ENCODE data around the gene DMD.

The DMD gene

GRCh38 chrX:31279359-31279758 is 1932.0 kb downstream of the DMD start:
- DNase-seq (ENCODE audit: low spot score), result no peak

- DNase-seq (ENCODE audit: low spot score), result no peak
These were observed 1938.9 kb downstream of the DMD start for GRCh38 chrX:31272472-31272775.

- no peak for DNase-seq (ENCODE audit: low spot score)
These were observed 1939.5 kb downstream of the DMD start for GRCh38 chrX:31271615-31272471.

GRCh38 chrX:31269914-31270313 is 1941.4 kb downstream of the DMD start:
- no peak for DNase-seq (ENCODE audit: low spot score)

- DNase-seq (ENCODE audit: low spot score), result no peak
These were observed 1943.0 kb downstream of the DMD start for GRCh38 chrX:31268359-31268758.

GRCh38 chrX:31266203-31267076 is 1944.9 kb downstream of the DMD start:
- DNase-seq (ENCODE audit: low spot score), result no peak

DNA sequence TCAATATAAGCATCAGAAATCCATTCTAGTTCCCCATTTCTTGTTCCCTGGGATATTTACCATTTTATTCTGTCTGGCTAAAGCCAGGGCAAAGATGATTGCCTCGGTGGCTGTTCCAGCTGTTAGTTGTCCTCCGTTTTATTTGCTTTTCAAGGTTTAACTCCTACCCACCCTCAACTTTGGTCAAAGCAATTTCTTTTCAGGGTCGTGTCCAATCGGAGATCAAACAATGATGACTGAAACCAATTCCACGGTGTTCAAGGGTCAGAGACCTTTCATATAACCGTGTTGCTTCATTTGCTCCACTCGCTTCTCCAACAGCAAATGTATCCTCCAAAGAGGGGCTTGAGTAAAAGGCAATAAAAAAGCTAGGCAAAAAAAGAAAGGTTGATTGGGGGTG is 1946.0 kb downstream of the DMD start:
- no peak for DNase-seq (ENCODE audit: low spot score)

DNA sequence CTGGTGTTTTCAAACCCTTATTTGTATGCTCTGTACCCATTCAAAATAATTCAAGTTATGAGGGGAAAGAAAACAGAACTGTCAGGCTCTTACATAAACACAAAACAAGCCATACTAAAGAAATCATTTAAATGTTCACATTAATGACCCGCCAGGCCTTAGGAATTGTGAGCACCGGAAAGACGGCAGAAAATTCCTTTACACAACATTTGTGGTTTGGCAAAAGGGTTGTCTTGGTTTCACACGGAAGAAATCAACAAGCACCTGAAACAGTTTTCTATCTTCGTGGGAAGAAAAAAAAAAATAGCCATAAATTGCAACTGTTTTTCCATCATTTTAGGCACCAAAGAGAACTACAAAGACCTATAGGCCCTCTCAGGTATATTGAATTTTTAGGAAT is 1951.0 kb downstream of the DMD start:
- DNase-seq (ENCODE audit: low spot score), result no peak

GRCh38 chrX:31258166-31258565 is 1953.2 kb downstream of the DMD start:
- no peak for DNase-seq (ENCODE audit: low spot score)

DNA sequence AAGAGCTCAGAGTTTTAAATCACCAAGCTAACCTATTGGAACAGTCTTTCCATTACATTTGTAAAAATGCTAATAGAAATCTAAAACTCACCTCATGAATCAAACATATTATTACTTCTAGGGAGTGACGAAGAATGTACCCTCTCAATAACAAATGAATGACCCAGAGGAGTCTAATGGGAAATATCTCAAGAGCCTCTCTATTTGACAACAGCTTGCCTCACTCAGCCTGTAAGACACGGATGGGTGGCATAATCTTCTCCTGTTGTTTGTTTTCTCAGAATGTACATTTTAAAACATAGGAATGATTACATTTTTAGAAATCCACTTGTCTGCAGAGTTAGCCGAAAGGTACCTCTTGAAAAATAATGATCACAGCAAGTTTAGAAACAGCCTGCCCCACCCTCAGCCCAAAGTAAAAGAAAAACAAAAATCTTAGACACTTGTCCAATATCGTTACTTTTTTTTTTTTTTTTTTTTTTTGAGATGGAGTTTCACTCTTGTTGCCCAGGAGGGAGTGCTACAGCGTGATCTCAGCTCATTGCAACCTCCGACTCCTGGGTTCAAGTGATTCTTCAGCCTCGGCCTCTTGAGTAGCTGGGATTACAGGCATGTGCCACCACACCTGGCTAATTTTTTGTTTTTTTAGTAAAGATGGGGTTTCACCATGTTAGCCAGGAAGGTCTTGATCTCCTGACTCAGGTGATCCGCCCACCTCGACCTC is 1955.9 kb downstream of the DMD start:
- no peak for DNase-seq (ENCODE audit: low spot score)

DNA sequence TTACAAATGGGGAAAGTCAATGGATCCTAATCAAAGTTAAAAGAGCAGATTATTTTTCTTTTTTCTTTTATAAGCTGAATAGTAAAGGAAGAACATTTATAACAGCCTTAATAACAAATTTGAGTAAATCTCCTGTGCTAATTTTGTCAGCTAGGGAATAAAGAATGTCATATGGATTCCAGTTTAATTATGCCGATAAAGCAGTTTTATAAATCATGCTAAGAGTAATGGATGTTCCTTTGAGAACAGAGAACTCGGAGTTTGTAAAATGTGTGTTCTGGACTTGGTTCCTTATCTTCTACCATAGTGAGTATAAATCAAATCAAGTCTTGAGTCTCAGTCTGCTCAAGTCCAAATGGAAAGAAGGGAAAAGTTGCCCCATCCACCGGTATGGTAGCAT is 1959.2 kb downstream of the DMD start:
- DNase-seq (ENCODE audit: low spot score), result no peak

GRCh38 chrX:31251336-31251735 is 1960.0 kb downstream of the DMD start:
- no peak for DNase-seq (ENCODE audit: low spot score)

GRCh38 chrX:31245714-31246113 is 1965.6 kb downstream of the DMD start:
- DNase-seq (ENCODE audit: low spot score), result no peak

DNA sequence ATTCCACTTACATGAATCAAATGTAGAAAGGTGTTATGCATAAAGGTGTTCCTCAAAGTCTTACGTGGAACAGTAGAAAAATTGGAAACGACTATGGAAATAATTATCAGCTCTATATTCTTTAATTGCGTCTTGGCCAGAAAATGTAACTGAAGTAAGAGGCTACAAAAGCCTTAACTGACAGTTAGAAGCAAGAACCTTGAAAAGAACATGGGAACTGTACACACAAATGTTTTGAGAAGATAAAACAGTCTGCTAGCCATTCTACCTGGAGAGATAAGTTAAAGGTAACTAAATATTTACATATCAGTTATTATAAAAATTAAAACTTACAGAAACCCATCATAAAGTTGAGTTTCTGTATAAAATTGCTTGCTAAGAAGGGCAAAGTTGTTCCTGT is 1967.5 kb downstream of the DMD start:
- DNase-seq (ENCODE audit: low spot score), result no peak

- no peak for DNase-seq (ENCODE audit: low spot score)
These were observed 1970.4 kb downstream of the DMD start for GRCh38 chrX:31240982-31241381.

DNA sequence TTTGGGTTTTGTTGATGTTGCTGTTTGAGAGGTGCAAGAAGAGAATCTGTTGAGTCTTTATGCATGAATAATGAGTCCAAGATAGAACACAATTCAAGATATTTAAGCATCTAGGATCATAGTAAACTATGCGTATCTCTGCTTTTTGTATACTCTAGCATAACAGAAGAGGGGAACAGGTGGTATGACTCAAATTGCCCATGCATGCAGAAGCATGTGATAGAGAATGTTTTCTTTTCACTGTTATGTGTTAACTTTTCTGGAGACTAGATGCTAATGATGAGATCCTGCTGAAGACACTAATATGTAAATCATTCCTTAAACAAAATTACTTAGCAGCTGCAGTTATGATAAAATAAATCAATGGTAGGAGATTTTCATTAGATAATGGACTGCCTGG is 1974.2 kb downstream of the DMD start:
- DNase-seq (ENCODE audit: low spot score), result no peak

GRCh38 chrX:31236231-31236630 is 1975.1 kb downstream of the DMD start:
- no peak for DNase-seq (ENCODE audit: low spot score)

DNA sequence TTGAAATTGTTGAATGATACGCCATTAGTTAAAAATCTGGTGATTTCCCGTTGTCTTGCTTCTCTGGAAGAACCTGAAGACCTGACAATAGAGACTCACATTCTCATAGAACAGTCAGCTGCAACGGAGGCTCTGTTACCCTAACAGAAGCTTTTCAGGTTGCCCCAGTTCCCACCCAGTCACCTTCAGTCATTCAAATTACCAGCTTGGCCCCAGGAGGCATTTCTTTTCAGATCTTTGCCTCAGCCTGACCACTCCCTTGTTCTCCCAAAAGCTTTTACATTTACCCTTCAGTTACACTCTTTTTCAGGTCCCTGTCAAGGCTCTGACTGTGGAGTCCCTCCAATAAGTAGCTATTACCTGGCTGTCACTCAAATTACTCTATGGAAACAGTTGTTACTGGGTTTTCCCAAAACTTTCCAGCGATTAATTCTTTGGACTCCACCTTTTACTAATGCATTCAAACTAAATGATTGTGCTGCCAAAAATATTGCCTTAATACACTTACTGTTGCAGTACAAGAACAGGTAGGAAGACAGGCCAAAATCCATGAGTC is 1977.3 kb downstream of the DMD start:
- no peak for DNase-seq (ENCODE audit: low spot score)

GRCh38 chrX:31232506-31232905 is 1978.8 kb downstream of the DMD start:
- DNase-seq (ENCODE audit: low spot score), result no peak

DNA sequence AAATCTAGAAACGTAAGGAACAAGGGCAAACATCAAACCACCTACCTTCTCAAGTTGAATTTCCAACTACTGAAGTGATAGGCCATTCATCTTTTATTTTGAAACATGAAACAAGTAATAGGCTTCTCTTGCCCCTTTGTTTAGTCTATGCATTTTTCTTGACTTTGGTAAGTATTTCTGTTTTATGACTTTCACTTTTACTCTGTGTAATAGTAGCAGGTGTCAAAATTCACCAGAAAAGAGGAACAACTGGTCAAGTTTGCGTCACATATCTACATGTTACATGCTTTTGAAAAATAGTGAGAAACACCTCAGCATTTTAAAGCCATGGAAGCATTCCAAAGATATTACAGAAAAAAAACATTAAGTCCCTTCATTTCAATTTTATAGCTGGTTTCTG is 1982.4 kb downstream of the DMD start:
- no peak for DNase-seq (ENCODE audit: low spot score)

DNA sequence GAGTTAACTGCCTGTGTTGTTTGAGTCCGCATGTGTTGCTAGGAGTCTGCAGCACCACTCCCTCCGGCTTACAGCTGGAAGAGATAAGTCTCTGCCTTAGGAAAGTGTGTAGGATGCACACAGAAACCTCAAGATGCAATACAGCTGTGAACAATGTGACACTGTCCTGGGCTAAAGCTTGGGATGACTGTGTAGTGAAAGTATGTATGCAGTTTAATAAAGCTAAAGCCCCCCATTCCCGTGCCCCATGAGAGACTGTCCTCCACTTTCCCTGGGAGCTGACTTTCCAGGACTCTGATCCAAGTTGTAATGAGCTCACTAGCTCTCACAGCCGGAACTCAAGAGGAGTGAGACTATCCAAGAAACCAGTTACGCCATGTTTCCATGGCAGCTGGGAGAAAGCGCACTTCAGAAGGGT is 1982.9 kb downstream of the DMD start:
- no peak for DNase-seq (ENCODE audit: low spot score)

DNA sequence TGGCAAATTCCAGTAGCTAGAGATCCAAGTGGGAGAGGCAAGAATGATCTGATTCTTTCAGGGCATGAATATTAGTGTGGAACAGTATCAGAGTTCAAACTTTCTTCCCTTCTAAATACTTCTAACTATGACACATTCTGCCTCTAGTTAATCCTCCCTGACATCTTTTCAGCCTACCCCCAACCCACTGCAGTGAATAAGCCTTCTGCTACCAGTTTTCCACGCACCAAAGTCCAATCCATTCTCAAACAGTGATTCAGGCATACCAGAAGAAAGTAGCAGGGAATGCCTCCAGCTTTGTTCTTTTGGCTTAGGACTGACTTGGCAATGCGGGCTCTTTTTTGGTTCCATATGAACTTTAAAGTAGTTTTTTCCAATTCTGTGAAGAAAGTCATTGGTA is 1984.1 kb downstream of the DMD start:
- DNase-seq (ENCODE audit: low spot score), result no peak

Data from hematopoietic multipotent progenitor cell treated with erythropoietin and hydrocortisone succinate and interleukin-3 and kit ligand, for 15 days (in vitro differentiated cells).